Karpas-422 (cell line): ENCODE measurements around the gene ERAP2. TPM values are rescaled to one million over a fixed set of nuclear protein-coding genes. Genes with fewer than 3 reads are reported as not detected.
A peak's percentile ranks its signal among the peaks of the same experiment; 100 is the strongest.

ENCODE experiments used
- DNase-seq: peaks from one replicate; pipeline ENCODE4 v3.0.0-alpha.2; 2015
- H2AFZ ChIP-seq: fragments of 200-600 bp; sonication (generic); 2 replicates; pipeline ENCODE4 v1.6.1; 2014; ENCODE audit warnings: antibody characterized with exemption, low read length, mixed read lengths
- H3K27ac ChIP-seq: fragments of 200-600 bp; sonication (generic); 2 replicates; pipeline ENCODE4 v1.5.1; 2014; ENCODE audit warnings: mild to moderate bottlenecking, low read length, moderate library complexity
- H3K27me3 ChIP-seq: fragments of 200-600 bp; sonication (generic); 2 replicates; pipeline ENCODE4 v1.6.1; 2014; ENCODE audit warnings: low read length, mixed read lengths
- H3K36me3 ChIP-seq: fragments of 200-600 bp; sonication (generic); 2 replicates; pipeline ENCODE4 v1.6.1; 2014; ENCODE audit warnings: low read length, mixed read lengths; ENCODE audit not compliant: insufficient read depth
- H3K4me1 ChIP-seq: fragments of 200-600 bp; sonication (generic); 2 replicates; pipeline ENCODE4 v1.6.1; 2014; ENCODE audit warnings: mild to moderate bottlenecking, low read length, mixed read lengths
- H3K4me2 ChIP-seq: fragments of 200-600 bp; sonication (generic); 2 replicates; pipeline ENCODE4 v1.6.1; 2014; ENCODE audit warnings: low read length, low read depth, mild to moderate bottlenecking; ENCODE audit not compliant: poor library complexity, severe bottlenecking
- H3K4me3 ChIP-seq: fragments of 200-600 bp; sonication (generic); 2 replicates; pipeline ENCODE4 v1.5.1; 2014; ENCODE audit warnings: mild to moderate bottlenecking, antibody characterized with exemption, low read length, mixed read lengths
- H3K79me2 ChIP-seq: fragments of 200-600 bp; sonication (generic); 2 replicates; pipeline ENCODE4 v1.6.1; 2014; ENCODE audit warnings: mild to moderate bottlenecking, low read length, mixed read lengths
- H3K9ac ChIP-seq: fragments of 200-600 bp; sonication (generic); 2 replicates; pipeline ENCODE4 v1.6.0; 2014; ENCODE audit warnings: low read length
- H3K9me2 ChIP-seq: fragments of 200-600 bp; sonication (generic), shearing (Covaris generic); replicated peaks from 2 replicates; pipeline ENCODE4 v1.6.0; 2014; ENCODE audit warnings: mild to moderate bottlenecking, low read length, moderate library complexity; ENCODE audit not compliant: insufficient read depth
- H3K9me3 ChIP-seq: fragments of 300-700, 200-600 bp; sonication (generic); 2 replicates; pipeline ENCODE4 v1.6.1; 2014; ENCODE audit warnings: low read length, mixed read lengths
- H4K20me1 ChIP-seq: fragments of 200-600 bp; sonication (generic); 2 replicates; pipeline ENCODE4 v1.6.1; 2014; ENCODE audit warnings: mild to moderate bottlenecking, antibody characterized with exemption, low read length, low read depth; ENCODE audit not compliant: insufficient read depth
- total RNA-seq: library from RNA; depleted of rRNA; stranded (reverse); fragments of >200 nt; shearing (Covaris generic); gene quantifications from 2 replicates; pipeline ENCODE4 v1.2.3, GENCODE V29; 2014; ENCODE audit warnings: low replicate concordance

ERAP2 gene
- total RNA-seq, 1 experiment from 2014 or later, result 60.5 TPM

DNA sequence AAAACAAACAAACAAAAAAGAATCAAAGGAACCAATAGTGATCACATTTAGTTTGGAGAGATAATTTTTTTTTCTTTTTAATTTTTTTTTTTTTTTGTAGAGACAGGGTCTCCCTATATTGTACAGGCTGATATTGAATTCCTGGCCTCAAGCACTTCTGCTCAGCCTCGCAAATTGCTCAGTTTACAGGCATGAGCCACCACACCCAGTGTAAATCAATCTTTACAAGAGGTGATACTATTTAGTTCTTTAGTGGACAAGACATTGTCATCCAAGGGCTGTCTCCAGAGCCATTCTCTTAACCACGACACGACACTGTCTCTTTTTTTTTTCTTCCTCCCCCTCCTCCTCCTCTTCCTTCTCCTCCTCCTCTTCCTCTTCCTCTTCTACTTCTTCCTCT is 29.6 kb downstream of the ERAP2 start:
- DNase-seq, result no peak
- no peak overlapping the region for H3K27ac ChIP-seq
- H3K27me3 ChIP-seq, result no peaks in the 10 kb centered on the region
- no peak overlapping the region for H3K9ac ChIP-seq
- peaks cover 38% of the 10 kb centered on the region for H3K36me3 ChIP-seq
- H3K4me2 ChIP-seq, result no peak overlapping the region
- H3K4me3 ChIP-seq, result no peak overlapping the region
- no peak overlapping the region for H2AFZ ChIP-seq
- H3K9me2 ChIP-seq, result no peaks in the 10 kb centered on the region
- no peaks in the 10 kb centered on the region for H3K4me1 ChIP-seq
- no peaks in the 10 kb centered on the region for H4K20me1 ChIP-seq
- no peaks in the 10 kb centered on the region for H3K79me2 ChIP-seq
- no peaks in the 10 kb centered on the region for H3K9me3 ChIP-seq

DNA sequence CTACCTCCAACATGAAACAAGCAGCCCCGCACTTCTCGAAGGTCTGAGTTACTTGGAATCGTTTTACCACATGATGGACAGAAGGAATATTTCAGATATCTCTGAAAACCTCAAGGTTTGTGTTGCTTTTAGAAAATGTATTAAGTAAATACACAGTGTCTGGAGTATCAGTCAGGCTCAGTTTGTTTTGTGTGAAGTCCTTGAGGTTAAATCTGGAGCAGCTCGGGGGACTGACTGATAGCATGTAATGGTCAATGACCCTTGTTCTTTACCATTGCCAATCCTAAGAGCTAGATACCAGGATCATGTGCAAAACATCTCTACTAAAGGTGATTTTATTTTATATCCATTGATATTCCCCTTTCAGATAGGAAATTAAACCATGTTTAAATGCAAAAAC is 32.7 kb downstream of the ERAP2 start:
- H3K4me1 ChIP-seq, result no peaks in the 10 kb centered on the region
- no peaks in the 10 kb centered on the region for H3K79me2 ChIP-seq
- H3K9me3 ChIP-seq, result no peaks in the 10 kb centered on the region
- H3K36me3 ChIP-seq, result peaks cover 17% of the 10 kb centered on the region; the same call in 1 of the 2 replicates
- H3K4me3 ChIP-seq, result no peak overlapping the region
- no peak overlapping the region for H3K27ac ChIP-seq
- no peaks in the 10 kb centered on the region for H3K9me2 ChIP-seq
- no peak overlapping the region for H3K4me2 ChIP-seq
- H3K9ac ChIP-seq, result no peak overlapping the region
- no peaks in the 10 kb centered on the region for H3K27me3 ChIP-seq
- no peak overlapping the region for H2AFZ ChIP-seq
- no peak for DNase-seq
- H4K20me1 ChIP-seq, result no peaks in the 10 kb centered on the region

DNA sequence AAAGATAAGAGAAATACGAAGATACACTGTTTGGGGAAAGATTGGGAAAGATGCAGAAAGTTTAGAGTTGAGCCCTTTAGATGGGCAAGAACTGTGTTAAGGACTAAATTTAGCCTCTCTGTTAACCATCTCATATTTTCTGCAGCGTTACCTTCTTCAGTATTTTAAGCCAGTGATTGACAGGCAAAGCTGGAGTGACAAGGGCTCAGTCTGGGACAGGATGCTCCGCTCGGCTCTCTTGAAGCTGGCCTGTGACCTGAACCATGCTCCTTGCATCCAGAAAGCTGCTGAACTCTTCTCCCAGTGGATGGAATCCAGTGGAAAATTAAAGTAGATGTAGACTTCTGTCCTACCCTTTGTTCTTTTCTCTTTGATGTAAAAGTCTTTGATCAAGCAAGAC is 33.1 kb downstream of the ERAP2 start:
- Histone ChIP-seq H3K27ac (no peak overlapping the region), H2AFZ (no peak overlapping the region), H3K4me1 (no peaks in the 10 kb centered on the region), H3K9me3 (no peaks in the 10 kb centered on the region), H3K4me3 (no peak overlapping the region), H3K79me2 (no peaks in the 10 kb centered on the region), H3K9ac (no peak overlapping the region), H3K9me2 (no peaks in the 10 kb centered on the region), H3K36me3 (peaks cover 21% of the 10 kb centered on the region; the same call in 1 of the 2 replicates), H3K27me3 (no peaks in the 10 kb centered on the region), H4K20me1 (no peaks in the 10 kb centered on the region), H3K4me2 (no peak overlapping the region)
- DNase-seq, result no peak

DNA sequence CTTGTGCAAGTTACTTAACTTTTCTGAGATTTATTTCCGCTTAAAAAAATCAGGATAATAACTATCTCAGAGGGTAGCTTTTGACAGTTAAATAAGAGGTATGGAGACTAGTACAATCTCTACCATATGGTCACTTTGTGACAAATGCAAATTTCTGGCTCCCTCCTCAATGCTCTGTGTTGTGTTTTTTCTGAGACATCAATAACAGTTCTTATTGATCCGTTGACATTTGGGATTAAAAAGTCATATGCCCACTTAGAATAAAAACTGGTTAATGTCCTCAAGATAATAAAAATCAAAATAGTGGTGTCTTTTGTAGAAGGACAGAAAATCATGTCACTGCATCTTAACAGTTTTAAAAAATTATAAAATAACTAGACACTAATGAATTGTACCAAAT is 34.8 kb downstream of the ERAP2 start:
- Histone ChIP-seq H3K4me3 (no peak overlapping the region), H3K79me2 (no peaks in the 10 kb centered on the region), H3K9ac (no peak overlapping the region), H3K36me3 (peaks cover 24% of the 10 kb centered on the region; the same call in 1 of the 2 replicates), H3K4me1 (no peaks in the 10 kb centered on the region), H3K27ac (no peak overlapping the region), H3K9me3 (no peaks in the 10 kb centered on the region), H2AFZ (no peak overlapping the region), H4K20me1 (no peaks in the 10 kb centered on the region), H3K9me2 (no peaks in the 10 kb centered on the region), H3K4me2 (no peak overlapping the region), H3K27me3 (no peaks in the 10 kb centered on the region)
- no peak for DNase-seq

DNA sequence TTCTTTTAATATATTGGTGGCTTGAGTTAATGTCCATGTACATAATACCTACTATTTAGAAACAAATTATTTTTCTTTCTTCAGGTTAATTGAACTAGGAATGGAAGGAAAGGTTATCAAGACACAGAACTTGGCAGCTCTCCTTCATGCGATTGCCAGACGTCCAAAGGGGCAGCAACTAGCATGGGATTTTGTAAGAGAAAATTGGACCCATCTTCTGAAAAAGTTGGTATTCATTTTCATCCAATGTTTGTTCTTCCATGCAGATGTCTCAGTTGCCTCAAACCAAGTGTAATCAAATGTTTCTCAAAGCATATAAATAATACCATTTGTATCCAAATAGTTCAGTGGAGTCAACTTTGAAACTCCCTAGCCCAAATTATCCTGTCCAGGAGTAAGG is 36.9 kb downstream of the ERAP2 start:
- peaks cover 27% of the 10 kb centered on the region; the same call in 1 of the 2 replicates for H3K36me3 ChIP-seq
- no peaks in the 10 kb centered on the region for H3K27me3 ChIP-seq

DNA sequence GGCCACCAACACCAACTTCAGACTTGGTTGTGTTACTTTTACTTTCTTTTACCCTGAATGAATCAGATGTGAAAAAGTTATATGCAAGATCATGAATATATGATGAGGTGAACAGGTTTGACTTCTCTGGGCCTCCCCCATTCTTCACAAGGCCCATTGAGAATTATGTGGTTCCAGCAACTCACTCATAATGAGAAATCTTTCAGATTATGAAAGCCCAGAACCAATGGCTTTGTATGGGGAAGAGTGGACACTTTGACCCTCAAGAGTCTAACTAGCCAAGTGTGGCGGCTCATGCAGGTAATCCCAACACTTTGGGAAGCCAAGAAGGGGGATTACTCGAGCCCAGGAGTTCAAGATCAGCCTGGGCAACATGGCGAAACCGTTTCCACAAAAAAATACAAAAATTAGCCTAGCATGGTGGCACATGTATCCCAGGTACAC is 43.5 kb downstream of the ERAP2 start:
- Histone ChIP-seq H3K4me3 (no peak overlapping the region), H4K20me1 (no peaks in the 10 kb centered on the region), H3K27ac (no peak overlapping the region), H3K4me2 (no peak overlapping the region), H3K9me3 (no peaks in the 10 kb centered on the region), H3K27me3 (no peaks in the 10 kb centered on the region), H3K79me2 (no peaks in the 10 kb centered on the region), H3K36me3 (peaks cover 11% of the 10 kb centered on the region), H3K9me2 (no peaks in the 10 kb centered on the region), H2AFZ (no peak overlapping the region), H3K9ac (no peak overlapping the region), H3K4me1 (peaks cover 30% of the 10 kb centered on the region)
- no peak for DNase-seq

More for the DNA sequence above, 36.9 kb downstream of the ERAP2 start:
- Histone ChIP-seq H4K20me1 (no peaks in the 10 kb centered on the region), H3K4me3 (no peak overlapping the region), H3K27ac (no peak overlapping the region), H3K9me3 (no peaks in the 10 kb centered on the region), H3K9ac (no peak overlapping the region), H3K9me2 (no peaks in the 10 kb centered on the region), H3K4me1 (no peaks in the 10 kb centered on the region), H2AFZ (no peak overlapping the region), H3K4me2 (no peak overlapping the region), H3K79me2 (no peaks in the 10 kb centered on the region)
- DNase-seq, result no peak

DNA sequence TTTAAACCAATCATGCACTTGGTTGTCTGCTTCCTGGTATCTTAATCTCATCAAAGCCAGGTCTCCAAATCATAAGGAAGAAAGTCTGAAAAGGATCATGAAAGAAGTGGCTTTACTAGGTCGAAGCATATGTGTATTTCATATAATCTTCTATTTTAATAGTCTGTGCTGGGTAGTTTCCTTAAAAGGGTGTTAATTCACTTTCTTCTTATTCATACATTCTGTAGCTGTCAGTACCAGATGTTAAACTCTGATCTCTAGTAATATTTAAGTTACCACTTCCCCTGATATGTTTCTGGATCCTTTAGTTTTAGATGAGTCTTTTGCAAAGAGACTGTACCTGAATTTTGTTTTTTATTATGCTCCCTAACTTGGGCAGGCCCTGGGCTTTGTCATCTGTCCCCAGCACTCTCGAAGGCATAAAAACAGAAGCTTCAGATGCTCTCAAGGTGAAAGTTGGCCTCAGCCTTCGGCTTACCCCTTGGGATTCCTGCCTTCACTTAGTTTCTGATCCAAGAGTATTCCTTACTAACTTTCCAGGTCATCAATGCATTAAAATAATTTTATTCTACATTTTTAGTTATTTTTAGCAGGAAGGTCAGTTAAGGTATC is 44.5 kb downstream of the ERAP2 start:
- no peak overlapping the region for H3K9ac ChIP-seq
- H3K4me1 ChIP-seq, result peaks cover 30% of the 10 kb centered on the region
- DNase-seq, result no peak
- H3K9me3 ChIP-seq, result no peaks in the 10 kb centered on the region
- H3K79me2 ChIP-seq, result no peaks in the 10 kb centered on the region
- H3K27me3 ChIP-seq, result no peaks in the 10 kb centered on the region
- no peak overlapping the region for H3K4me3 ChIP-seq
- H3K36me3 ChIP-seq, result peaks cover 7% of the 10 kb centered on the region
- H3K9me2 ChIP-seq, result no peaks in the 10 kb centered on the region
- 0 out of 2 replicates have a peak overlapping the region, but pooled peaks have one; percentile 22 for H3K27ac ChIP-seq
- H4K20me1 ChIP-seq, result no peaks in the 10 kb centered on the region
- peak overlapping the region; percentile 23; the same call in 1 of the 2 replicates for H2AFZ ChIP-seq
- H3K4me2 ChIP-seq, result no peak overlapping the region

DNA sequence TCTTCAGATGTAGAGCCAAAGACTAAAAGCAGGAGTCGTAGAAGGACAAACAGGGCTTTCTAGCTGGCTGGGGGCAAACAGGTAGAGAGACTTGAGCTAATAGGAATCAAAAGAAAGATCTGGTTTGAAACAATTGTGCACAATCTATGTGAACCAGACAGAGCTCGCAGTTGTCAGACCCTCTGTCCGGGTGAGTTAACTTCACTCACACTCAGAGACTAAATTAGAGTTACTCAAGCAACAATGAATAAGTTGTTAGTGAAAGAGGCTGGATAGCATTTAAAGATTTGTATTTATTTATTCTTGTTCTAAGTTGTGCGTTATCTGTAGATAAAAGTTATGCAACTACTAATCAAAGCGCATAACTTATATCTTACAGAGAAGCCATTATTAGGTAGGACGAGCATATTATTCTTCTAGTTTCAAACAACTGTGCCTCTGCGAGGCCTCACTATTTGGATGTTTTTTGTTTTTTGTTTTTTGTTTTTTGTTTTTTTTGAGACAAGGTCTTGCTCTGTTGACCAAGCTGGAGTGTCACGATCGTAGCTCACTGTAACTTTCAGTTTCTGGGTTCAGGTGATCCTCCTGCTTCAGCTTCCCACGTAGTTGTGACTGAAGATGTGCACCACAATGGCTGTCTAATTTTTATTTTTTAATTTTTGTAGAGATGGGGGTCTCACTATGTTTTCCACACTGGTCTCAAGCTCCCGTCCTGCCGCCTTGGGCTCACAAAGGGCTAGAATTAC is 46.4 kb downstream of the ERAP2 start:
- peaks cover 35% of the 10 kb centered on the region for H3K4me1 ChIP-seq
- H3K9ac ChIP-seq, result peak overlapping the region; percentile 53
- peaks cover 3% of the 10 kb centered on the region; the same call in 1 of the 2 replicates for H3K36me3 ChIP-seq
- H3K27me3 ChIP-seq, result no peaks in the 10 kb centered on the region
- H3K27ac ChIP-seq, result peak overlapping the region; percentile 31
- H3K9me2 ChIP-seq, result no peaks in the 10 kb centered on the region
- no peaks in the 10 kb centered on the region for H3K9me3 ChIP-seq
- no peaks in the 10 kb centered on the region for H4K20me1 ChIP-seq
- no peaks in the 10 kb centered on the region for H3K79me2 ChIP-seq
- peak overlapping the region; percentile 76 for H3K4me2 ChIP-seq
- DNase-seq, result peak; percentile 67
- H3K4me3 ChIP-seq, result peak overlapping the region; percentile 54
- peak overlapping the region; percentile 68 for H2AFZ ChIP-seq
